GM10847 (cell line): ENCODE measurements around the gene EGFL7.

ENCODE experiments used
- POLR2A ChIP-seq: IDR thresholded peaks from 2 replicates; pipeline ENCODE4 v1.6.1; 2011; ENCODE audit not compliant: insufficient read length; ENCODE audit errors: extremely low read depth

The EGFL7 gene

GRCh38 chr9:136681945-136682699 is 19.4 kb downstream of the EGFL7 start:
- no peak for TF ChIP-seq POLR2A

- no peak for TF ChIP-seq POLR2A
These were observed 20.0 kb downstream of the EGFL7 start for GRCh38 chr9:136682710-136683109.

GRCh38 chr9:136683173-136683745 is 20.5 kb downstream of the EGFL7 start:
- TF ChIP-seq POLR2A, result no peak

- TF ChIP-seq POLR2A, result no peak
These were observed 21.0 kb downstream of the EGFL7 start for GRCh38 chr9:136683755-136684154.

DNA sequence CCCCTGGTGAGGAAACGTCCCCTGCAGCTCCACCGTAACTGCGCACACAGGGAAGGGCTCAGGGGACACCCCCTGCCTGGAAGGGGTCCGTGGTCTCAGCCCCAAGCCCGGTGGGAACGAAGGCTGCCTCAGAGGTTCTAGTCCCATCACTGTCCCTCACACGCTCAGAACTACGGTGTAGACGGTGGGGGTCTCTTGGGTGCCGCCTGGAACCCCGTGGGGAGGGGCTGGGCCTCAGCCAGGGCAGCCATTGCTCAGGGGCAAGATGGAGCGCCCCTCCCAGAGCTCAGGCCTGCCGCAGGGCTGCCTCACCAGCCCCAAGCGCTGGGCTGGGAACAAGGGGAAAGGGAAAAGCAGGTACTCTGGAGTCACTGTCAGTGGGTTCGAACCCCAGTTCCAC is 21.6 kb downstream of the EGFL7 start:
- TF ChIP-seq POLR2A, result no peak

GRCh38 chr9:136684799-136685198 is 22.1 kb downstream of the EGFL7 start:
- TF ChIP-seq POLR2A, result no peak

DNA sequence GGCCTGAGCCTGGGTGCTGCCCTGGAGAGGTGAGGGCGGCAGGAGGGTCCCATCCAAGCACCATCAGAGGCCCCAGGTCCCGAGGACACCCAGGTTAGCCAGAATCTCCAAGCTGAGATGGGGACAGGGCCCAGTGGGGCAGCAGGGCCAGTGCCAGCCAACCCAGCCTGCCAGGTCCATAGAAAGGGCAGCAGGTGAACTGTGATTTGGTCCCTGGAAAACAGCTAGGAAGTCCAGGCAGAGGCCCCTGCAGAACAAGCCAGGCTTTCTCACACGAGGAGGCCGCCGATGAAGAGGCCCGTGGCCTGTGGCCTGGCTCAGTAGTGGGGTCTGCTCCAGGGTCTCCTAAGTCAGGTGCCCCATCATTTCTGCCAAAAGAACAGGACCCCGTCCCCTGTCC is 22.5 kb downstream of the EGFL7 start:
- TF ChIP-seq POLR2A, result no peak

GRCh38 chr9:136685790-136686533 is 23.2 kb downstream of the EGFL7 start:
- no peak for TF ChIP-seq POLR2A

- no peak for TF ChIP-seq POLR2A
These were observed 23.7 kb downstream of the EGFL7 start for GRCh38 chr9:136686534-136686793.

DNA sequence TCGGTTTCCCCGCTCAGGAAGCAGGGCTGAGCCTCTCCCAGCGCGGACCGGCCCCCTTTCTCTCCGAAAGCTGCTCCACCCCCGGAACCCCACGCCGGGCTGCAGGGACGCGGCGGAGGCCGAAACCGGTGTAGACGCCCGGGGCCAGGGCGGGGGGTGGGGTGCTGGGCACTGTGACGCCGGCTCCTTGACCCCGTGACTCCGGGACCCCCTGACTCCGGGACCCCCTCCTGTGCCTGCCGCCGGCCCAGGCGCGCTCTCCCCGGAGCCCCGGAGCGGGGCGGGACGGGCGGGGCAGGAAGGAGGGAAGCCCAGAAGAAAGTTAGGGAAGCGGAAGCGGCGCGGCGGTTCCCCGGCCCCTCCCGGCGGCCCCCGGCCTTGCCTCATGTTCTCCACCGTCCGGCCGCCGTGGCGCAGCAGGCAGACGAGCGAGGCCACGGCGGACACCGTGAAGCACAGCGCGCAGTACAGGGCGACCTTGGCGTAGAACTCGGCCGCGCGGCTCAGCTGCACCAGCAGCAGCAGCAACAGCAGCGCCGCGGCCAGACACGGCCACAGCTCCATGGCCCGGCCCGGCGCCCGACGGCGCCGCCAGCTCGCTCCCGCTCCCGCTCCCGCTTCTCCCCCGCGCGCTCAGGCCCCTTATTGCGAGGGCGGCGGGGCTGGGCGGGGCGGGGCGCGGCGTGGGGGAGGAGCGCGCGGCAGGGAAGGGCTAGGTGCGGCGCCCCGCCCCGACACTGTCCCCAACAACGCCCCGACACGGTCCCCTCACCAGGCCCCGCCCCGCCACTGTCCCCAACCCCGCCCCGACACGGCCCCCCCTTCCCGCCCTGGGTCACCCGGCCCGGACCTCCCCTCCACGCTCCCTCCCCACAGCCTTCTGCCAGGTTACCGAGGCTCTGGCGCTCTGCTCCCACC is 24.3 kb downstream of the EGFL7 start, which contains the start of gene AGPAT2:
Gene AGPAT2, minus strand, starts transcription at position 664 of the 918 bp plus-strand sequence. Its CDS starts 100 bp downstream, at position 564.
- TF ChIP-seq POLR2A, result peak; percentile 57

GRCh38 chr9:136687721-136688223 is 25.1 kb downstream of the EGFL7 start:
- TF ChIP-seq POLR2A, result no peak

- no peak for TF ChIP-seq POLR2A
These were observed 25.8 kb downstream of the EGFL7 start for GRCh38 chr9:136688274-136689107.

GRCh38 chr9:136689108-136689460 is 26.4 kb downstream of the EGFL7 start:
- no peak for TF ChIP-seq POLR2A

DNA sequence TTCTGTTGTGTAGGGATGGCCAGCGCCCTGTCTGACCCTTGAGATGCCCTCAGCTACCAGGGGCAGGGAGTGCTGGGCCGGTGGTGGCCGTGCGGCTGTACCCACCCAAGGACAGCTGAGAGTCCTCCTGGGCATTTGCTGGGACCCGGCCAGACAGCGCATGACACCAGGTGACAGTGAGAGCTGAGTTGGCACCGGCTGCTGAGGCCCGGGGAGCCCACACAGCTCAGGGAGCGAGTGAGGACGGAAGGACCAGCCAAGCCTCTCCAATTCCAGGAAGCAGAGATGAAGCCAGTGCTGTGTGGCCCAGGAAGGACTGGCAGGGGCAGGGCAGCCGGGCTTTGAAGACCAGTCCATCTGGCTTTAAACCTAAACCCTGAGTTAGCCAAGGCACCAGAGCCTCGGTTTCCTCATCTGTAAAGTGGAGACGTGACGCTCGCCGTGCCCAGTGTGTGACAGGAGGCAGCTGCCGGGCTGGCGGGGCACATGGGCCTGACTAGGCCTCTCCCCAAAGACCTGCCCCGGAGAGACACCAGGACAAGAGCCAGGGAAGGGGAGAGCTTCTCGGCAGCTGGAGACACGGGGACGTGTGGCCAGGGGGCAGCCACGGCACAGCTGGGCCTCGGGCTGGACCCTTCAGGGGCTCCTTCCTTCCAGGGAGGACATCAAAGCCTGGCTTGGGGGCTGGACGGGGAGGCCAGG is 27.5 kb downstream of the EGFL7 start:
- no peak for TF ChIP-seq POLR2A
